GM12874 (cell line): ENCODE results near the gene RPL13.

ENCODE experiments used
- CTCF ChIP-seq: IDR thresholded peaks from 2 replicates; pipeline ENCODE4 v1.5.1; 2011; ENCODE audit warnings: low read depth, mild to moderate bottlenecking, control low read depth, low read length, moderate library complexity; ENCODE audit not compliant: insufficient read depth

The RPL13 gene

GRCh38 chr16:89613954-89614459, 53.5 kb downstream of the RPL13 start:
- TF ChIP-seq CTCF, result no peak
